Testis (tissue), 2 donors: ENCODE results near the gene NMT1.

Experiments
- CTCF ChIP-seq, 3 experiments: fragments of 450-650 bp in 2 of 3; fragments of 200-600 bp in 1 of 3; sonication (generic) in 1 of 3; IDR thresholded peaks; one replicate each; pipeline ENCODE4 v1.5.1; 2016 to 2019; ENCODE audit warnings: antibody characterized with exemption in 3 of 3, mild to moderate bottlenecking in 2 of 3, moderate library complexity in 1 of 3
- POLR2A ChIP-seq: fragments of 450-650 bp; IDR thresholded peaks from one replicate; pipeline ENCODE4 v1.6.1; 2017; ENCODE audit warnings: antibody characterized with exemption, mild to moderate bottlenecking, moderate library complexity

GRCh38 chr17:45128331-45128730 is 67.2 kb downstream of the NMT1 start:
- TF ChIP-seq CTCF (IDR thresholded peaks at IDR 0.05) (no peak), POLR2A (no peak)
